Measurements from ENCODE around the gene FPR3.
"Not testable (repeated sequence)": the region's sequence is repeated elsewhere in the genome, so short reads cannot be mapped to it uniquely, and the experiment has no call there.

Gene FPR3

GRCh38 chr19:51766461-51766860, 28.5 kb upstream of the FPR3 start:
- H3K27me3 ChIP-seq (ENCODE audit: control insufficient read depth, insufficient read depth, low read length), result no peaks in the 10 kb centered on the region
- H3K4me3 ChIP-seq (ENCODE audit: low read depth, low read length), result no peak overlapping the region
- H3K4me1 ChIP-seq (ENCODE audit: control insufficient read depth, insufficient read depth, low read length), result no peaks in the 10 kb centered on the region
- no peak overlapping the region for H3K9ac ChIP-seq (ENCODE audit: low read depth, low read length)
- no peaks in the 10 kb centered on the region for H3K9me3 ChIP-seq (ENCODE audit: control insufficient read depth, insufficient read depth, low read length)
- no peaks in the 10 kb centered on the region for H3K36me3 ChIP-seq (ENCODE audit: control insufficient read depth, insufficient read depth, low read length)

- Histone ChIP-seq H3K4me1 (ENCODE audit: control insufficient read depth, insufficient read depth, low read length) (no peaks in the 10 kb centered on the region), H3K27me3 (ENCODE audit: control insufficient read depth, insufficient read depth, low read length) (no peaks in the 10 kb centered on the region), H3K36me3 (ENCODE audit: control insufficient read depth, insufficient read depth, low read length) (no peaks in the 10 kb centered on the region), H3K9me3 (ENCODE audit: control insufficient read depth, insufficient read depth, low read length) (no peaks in the 10 kb centered on the region), H3K4me3 (ENCODE audit: low read depth, low read length) (no peak overlapping the region), H3K9ac (ENCODE audit: low read depth, low read length) (no peak overlapping the region)
Observed at GRCh38 chr19:51771376-51772130, 23.4 kb upstream of the FPR3 start.

- Histone ChIP-seq H3K9ac (ENCODE audit: low read depth, low read length) (no peak overlapping the region), H3K36me3 (ENCODE audit: control insufficient read depth, insufficient read depth, low read length) (no peaks in the 10 kb centered on the region), H3K9me3 (ENCODE audit: control insufficient read depth, insufficient read depth, low read length) (no peaks in the 10 kb centered on the region), H3K27me3 (ENCODE audit: control insufficient read depth, insufficient read depth, low read length) (no peaks in the 10 kb centered on the region), H3K4me3 (ENCODE audit: low read depth, low read length) (no peak overlapping the region), H3K4me1 (ENCODE audit: control insufficient read depth, insufficient read depth, low read length) (no peaks in the 10 kb centered on the region)
Observed at GRCh38 chr19:51772977-51773376, 22.0 kb upstream of the FPR3 start.

GRCh38 chr19:51776561-51776960, 18.4 kb upstream of the FPR3 start:
- H3K4me1 ChIP-seq (ENCODE audit: control insufficient read depth, insufficient read depth, low read length); H3K36me3 ChIP-seq (ENCODE audit: control insufficient read depth, insufficient read depth, low read length); H3K27me3 ChIP-seq (ENCODE audit: control insufficient read depth, insufficient read depth, low read length); H3K4me3 ChIP-seq (ENCODE audit: low read depth, low read length); H3K9ac ChIP-seq (ENCODE audit: low read depth, low read length); H3K9me3 ChIP-seq (ENCODE audit: control insufficient read depth, insufficient read depth, low read length): not testable (repeated sequence)

- Histone ChIP-seq H3K27me3 (ENCODE audit: control insufficient read depth, insufficient read depth, low read length) (peaks cover 8% of the 10 kb centered on the region), H3K9me3 (ENCODE audit: control insufficient read depth, insufficient read depth, low read length) (no peaks in the 10 kb centered on the region), H3K36me3 (ENCODE audit: control insufficient read depth, insufficient read depth, low read length) (no peaks in the 10 kb centered on the region), H3K4me3 (ENCODE audit: low read depth, low read length) (no peak overlapping the region), H3K9ac (ENCODE audit: low read depth, low read length) (no peak overlapping the region), H3K4me1 (ENCODE audit: control insufficient read depth, insufficient read depth, low read length) (no peaks in the 10 kb centered on the region)
Observed at GRCh38 chr19:51777570-51778462, 17.1 kb upstream of the FPR3 start.

- H3K4me3 ChIP-seq (ENCODE audit: low read depth, low read length), result no peak overlapping the region
- no peaks in the 10 kb centered on the region for H3K4me1 ChIP-seq (ENCODE audit: control insufficient read depth, insufficient read depth, low read length)
- no peaks in the 10 kb centered on the region for H3K36me3 ChIP-seq (ENCODE audit: control insufficient read depth, insufficient read depth, low read length)
- peaks cover 8% of the 10 kb centered on the region for H3K27me3 ChIP-seq (ENCODE audit: control insufficient read depth, insufficient read depth, low read length)
- H3K9me3 ChIP-seq (ENCODE audit: control insufficient read depth, insufficient read depth, low read length), result no peaks in the 10 kb centered on the region
- no peak overlapping the region for H3K9ac ChIP-seq (ENCODE audit: low read depth, low read length)
Observed at GRCh38 chr19:51779181-51779580, 15.8 kb upstream of the FPR3 start.

GRCh38 chr19:51779703-51780102, 15.3 kb upstream of the FPR3 start:
- Histone ChIP-seq H3K9ac (ENCODE audit: low read depth, low read length) (no peak overlapping the region), H3K9me3 (ENCODE audit: control insufficient read depth, insufficient read depth, low read length) (no peaks in the 10 kb centered on the region), H3K27me3 (ENCODE audit: control insufficient read depth, insufficient read depth, low read length) (peaks cover 8% of the 10 kb centered on the region), H3K36me3 (ENCODE audit: control insufficient read depth, insufficient read depth, low read length) (no peaks in the 10 kb centered on the region), H3K4me1 (ENCODE audit: control insufficient read depth, insufficient read depth, low read length) (no peaks in the 10 kb centered on the region), H3K4me3 (ENCODE audit: low read depth, low read length) (no peak overlapping the region)

GRCh38 chr19:51780270-51780669, 14.7 kb upstream of the FPR3 start:
- no peak overlapping the region for H3K9ac ChIP-seq (ENCODE audit: low read depth, low read length)
- H3K4me3 ChIP-seq (ENCODE audit: low read depth, low read length), result no peak overlapping the region
- no peaks in the 10 kb centered on the region for H3K9me3 ChIP-seq (ENCODE audit: control insufficient read depth, insufficient read depth, low read length)
- no peaks in the 10 kb centered on the region for H3K4me1 ChIP-seq (ENCODE audit: control insufficient read depth, insufficient read depth, low read length)
- H3K27me3 ChIP-seq (ENCODE audit: control insufficient read depth, insufficient read depth, low read length), result peaks cover 8% of the 10 kb centered on the region
- H3K36me3 ChIP-seq (ENCODE audit: control insufficient read depth, insufficient read depth, low read length), result no peaks in the 10 kb centered on the region

GRCh38 chr19:51781999-51782398, 13.0 kb upstream of the FPR3 start:
- no peaks in the 10 kb centered on the region for H3K4me1 ChIP-seq (ENCODE audit: control insufficient read depth, insufficient read depth, low read length)
- no peak overlapping the region for H3K4me3 ChIP-seq (ENCODE audit: low read depth, low read length)
- H3K36me3 ChIP-seq (ENCODE audit: control insufficient read depth, insufficient read depth, low read length), result no peaks in the 10 kb centered on the region
- H3K9ac ChIP-seq (ENCODE audit: low read depth, low read length), result no peak overlapping the region
- H3K27me3 ChIP-seq (ENCODE audit: control insufficient read depth, insufficient read depth, low read length), result peaks cover 8% of the 10 kb centered on the region
- H3K9me3 ChIP-seq (ENCODE audit: control insufficient read depth, insufficient read depth, low read length), result no peaks in the 10 kb centered on the region

- no peak overlapping the region for H3K9ac ChIP-seq (ENCODE audit: low read depth, low read length)
- no peaks in the 10 kb centered on the region for H3K4me1 ChIP-seq (ENCODE audit: control insufficient read depth, insufficient read depth, low read length)
- no peak overlapping the region for H3K4me3 ChIP-seq (ENCODE audit: low read depth, low read length)
- no peaks in the 10 kb centered on the region for H3K36me3 ChIP-seq (ENCODE audit: control insufficient read depth, insufficient read depth, low read length)
- no peaks in the 10 kb centered on the region for H3K9me3 ChIP-seq (ENCODE audit: control insufficient read depth, insufficient read depth, low read length)
- H3K27me3 ChIP-seq (ENCODE audit: control insufficient read depth, insufficient read depth, low read length), result peaks cover 8% of the 10 kb centered on the region
Observed at GRCh38 chr19:51783372-51783771, 11.6 kb upstream of the FPR3 start.

GRCh38 chr19:51784109-51784785, 10.7 kb upstream of the FPR3 start:
- Histone ChIP-seq H3K9me3 (ENCODE audit: control insufficient read depth, insufficient read depth, low read length) (no peaks in the 10 kb centered on the region), H3K27me3 (ENCODE audit: control insufficient read depth, insufficient read depth, low read length) (peaks cover 8% of the 10 kb centered on the region), H3K4me3 (ENCODE audit: low read depth, low read length) (no peak overlapping the region), H3K36me3 (ENCODE audit: control insufficient read depth, insufficient read depth, low read length) (no peaks in the 10 kb centered on the region), H3K4me1 (ENCODE audit: control insufficient read depth, insufficient read depth, low read length) (no peaks in the 10 kb centered on the region), H3K9ac (ENCODE audit: low read depth, low read length) (no peak overlapping the region)

Measured in iPS-15b (cell line).